ENCODE data around the gene PEMT.

GRCh38 chr17:17506893-17507464 lies 84.5 kb downstream of the PEMT start:
- TF ChIP-seq CTCF (IDR thresholded peaks at IDR 0.05; ENCODE audit: low read length) (no peak), EZH2 (IDR thresholded peaks at IDR 0.05; ENCODE audit: borderline replicate concordance, low read length) (no peak)
